Activated CD8-positive, alpha-beta memory T cell treated with anti-CD3 and anti-CD28 coated beads for 1 hour (primary cell): ENCODE data around the gene GNAL.
"Not testable (repeated sequence)": the region's sequence is repeated elsewhere in the genome, so short reads cannot be mapped to it uniquely, and the experiment has no call there.

ENCODE experiments used
- DNase-seq, 2 donors: peaks; one replicate each; pipeline ENCODE4 v3.0.0-alpha.2; 2020; ENCODE audit warnings: low read depth in 1 of 2; ENCODE audit errors: extremely low read depth in 1 of 2

The GNAL gene

GRCh38 chr18:11868230-11868629 is 179.2 kb downstream of the GNAL start:
- DNase-seq, result no peak

GRCh38 chr18:11871501-11871900 is 182.4 kb downstream of the GNAL start:
- no peak for DNase-seq

- DNase-seq, result no peak
Observed at GRCh38 chr18:11872479-11873136, 183.5 kb downstream of the GNAL start.

- no peak for DNase-seq
Observed at GRCh38 chr18:11873670-11874340, 184.7 kb downstream of the GNAL start.

GRCh38 chr18:11874676-11875075 is 185.6 kb downstream of the GNAL start:
- no peak for DNase-seq

- no peak for DNase-seq
Observed at GRCh38 chr18:11877497-11878135, 188.6 kb downstream of the GNAL start.

GRCh38 chr18:11880586-11881304 is 191.7 kb downstream of the GNAL start:
- no peak for DNase-seq

GRCh38 chr18:11882636-11883035 is 193.6 kb downstream of the GNAL start:
- no peak for DNase-seq

- DNase-seq, result no peak
Observed at GRCh38 chr18:11883153-11883552, 194.1 kb downstream of the GNAL start.

- DNase-seq, result no peak
Observed at GRCh38 chr18:11884396-11885030, 195.4 kb downstream of the GNAL start.

- DNase-seq, result no peak
Observed at GRCh38 chr18:11885278-11885947, 196.3 kb downstream of the GNAL start.

- DNase-seq, result no peak
Observed at GRCh38 chr18:11886577-11887110, 197.6 kb downstream of the GNAL start.

- DNase-seq, result no peak
Observed at GRCh38 chr18:11887328-11888128, 198.5 kb downstream of the GNAL start.

- no peak for DNase-seq
Observed at GRCh38 chr18:11888726-11889125, 199.7 kb downstream of the GNAL start.

- DNase-seq, result no peak
Observed at GRCh38 chr18:11889284-11889683, 200.2 kb downstream of the GNAL start.

GRCh38 chr18:11891737-11892136 is 202.7 kb downstream of the GNAL start:
- no peak for DNase-seq

- DNase-seq, result not testable (repeated sequence)
Observed at GRCh38 chr18:11892438-11892837, 203.4 kb downstream of the GNAL start.

- no peak for DNase-seq
Observed at GRCh38 chr18:11897781-11898180, 208.7 kb downstream of the GNAL start.

GRCh38 chr18:11899063-11899462 is 210.0 kb downstream of the GNAL start:
- no peak for DNase-seq
